Measurements from ENCODE around the gene ADK.
"Not testable (repeated sequence)": the region's sequence is repeated elsewhere in the genome, so short reads cannot be mapped to it uniquely, and the experiment has no call there.

ADK gene

GRCh38 chr10:74275755-74276290 lies 124.8 kb downstream of the ADK start:
- Mint-ChIP-seq H3K4me3 (no peak overlapping the region), H3K9me3 (ENCODE audit: low read depth) (no peaks in the 10 kb centered on the region), H3K27me3 (no peaks in the 10 kb centered on the region), H3K27ac (no peak overlapping the region), H3K36me3 (peaks cover 9% of the 10 kb centered on the region), H3K4me1 (ENCODE audit: low read depth) (peaks cover 6% of the 10 kb centered on the region)

GRCh38 chr10:74276416-74276815 lies 125.4 kb downstream of the ADK start:
- H3K27me3 Mint-ChIP-seq = no peaks in the 10 kb centered on the region
- H3K27ac Mint-ChIP-seq = no peak overlapping the region
- H3K9me3 Mint-ChIP-seq (ENCODE audit: low read depth) = no peaks in the 10 kb centered on the region
- peaks cover 6% of the 10 kb centered on the region for H3K4me1 Mint-ChIP-seq (ENCODE audit: low read depth)
- no peak overlapping the region for H3K4me3 Mint-ChIP-seq
- peaks cover 12% of the 10 kb centered on the region for H3K36me3 Mint-ChIP-seq

GRCh38 chr10:74282151-74282847 lies 131.3 kb downstream of the ADK start:
- H3K36me3 Mint-ChIP-seq = peaks cover 21% of the 10 kb centered on the region
- H3K9me3 Mint-ChIP-seq (ENCODE audit: low read depth) = peaks cover 12% of the 10 kb centered on the region
- peaks cover 18% of the 10 kb centered on the region for H3K4me1 Mint-ChIP-seq (ENCODE audit: low read depth)
- H3K4me3 Mint-ChIP-seq = no peak overlapping the region
- H3K27ac Mint-ChIP-seq = peak overlapping the region; percentile 64
- H3K27me3 Mint-ChIP-seq = no peaks in the 10 kb centered on the region

GRCh38 chr10:74282848-74283210 lies 131.8 kb downstream of the ADK start:
- H3K9me3 Mint-ChIP-seq (ENCODE audit: low read depth) = peaks cover 12% of the 10 kb centered on the region
- H3K4me3 Mint-ChIP-seq = peak overlapping the region; percentile 64
- no peaks in the 10 kb centered on the region for H3K27me3 Mint-ChIP-seq
- peaks cover 21% of the 10 kb centered on the region for H3K36me3 Mint-ChIP-seq
- H3K27ac Mint-ChIP-seq = peak overlapping the region; percentile 64
- H3K4me1 Mint-ChIP-seq (ENCODE audit: low read depth) = peaks cover 18% of the 10 kb centered on the region

GRCh38 chr10:74289188-74289587 lies 138.2 kb downstream of the ADK start:
- H3K9me3 Mint-ChIP-seq (ENCODE audit: low read depth) = peaks cover 7% of the 10 kb centered on the region
- no peaks in the 10 kb centered on the region for H3K27me3 Mint-ChIP-seq
- peaks cover 29% of the 10 kb centered on the region for H3K4me1 Mint-ChIP-seq (ENCODE audit: low read depth)
- H3K4me3 Mint-ChIP-seq = no peak overlapping the region
- H3K27ac Mint-ChIP-seq = no peak overlapping the region
- H3K36me3 Mint-ChIP-seq = peaks cover 14% of the 10 kb centered on the region

GRCh38 chr10:74289951-74290350 lies 138.9 kb downstream of the ADK start:
- H3K4me1 Mint-ChIP-seq (ENCODE audit: low read depth) = peaks cover 29% of the 10 kb centered on the region
- peaks cover 2% of the 10 kb centered on the region for H3K9me3 Mint-ChIP-seq (ENCODE audit: low read depth)
- H3K36me3 Mint-ChIP-seq = peaks cover 11% of the 10 kb centered on the region
- H3K4me3 Mint-ChIP-seq = peak overlapping the region; percentile 42
- peak overlapping the region; percentile 77 for H3K27ac Mint-ChIP-seq
- no peaks in the 10 kb centered on the region for H3K27me3 Mint-ChIP-seq

GRCh38 chr10:74290708-74291107 lies 139.7 kb downstream of the ADK start:
- no peak overlapping the region for H3K4me3 Mint-ChIP-seq

GRCh38 chr10:74292871-74293427 lies 141.9 kb downstream of the ADK start:
- H3K27me3 Mint-ChIP-seq = no peaks in the 10 kb centered on the region
- no peak overlapping the region for H3K4me3 Mint-ChIP-seq
- H3K27ac Mint-ChIP-seq = no peak overlapping the region
- H3K9me3 Mint-ChIP-seq (ENCODE audit: low read depth) = no peaks in the 10 kb centered on the region
- peaks cover 29% of the 10 kb centered on the region for H3K4me1 Mint-ChIP-seq (ENCODE audit: low read depth)
- H3K36me3 Mint-ChIP-seq = peaks cover 12% of the 10 kb centered on the region

More at GRCh38 chr10:74290708-74291107, 139.7 kb downstream of the ADK start:
- no peaks in the 10 kb centered on the region for H3K9me3 Mint-ChIP-seq (ENCODE audit: low read depth)
- H3K27ac Mint-ChIP-seq = no peak overlapping the region
- H3K27me3 Mint-ChIP-seq = no peaks in the 10 kb centered on the region
- H3K36me3 Mint-ChIP-seq = peaks cover 10% of the 10 kb centered on the region
- H3K4me1 Mint-ChIP-seq (ENCODE audit: low read depth) = peaks cover 29% of the 10 kb centered on the region

GRCh38 chr10:74293686-74294371 lies 142.8 kb downstream of the ADK start:
- Mint-ChIP-seq H3K27me3 (no peaks in the 10 kb centered on the region), H3K4me1 (ENCODE audit: low read depth) (peaks cover 28% of the 10 kb centered on the region), H3K27ac (peak overlapping the region; percentile 28), H3K36me3 (peaks cover 12% of the 10 kb centered on the region), H3K9me3 (ENCODE audit: low read depth) (no peaks in the 10 kb centered on the region), H3K4me3 (no peak overlapping the region)

GRCh38 chr10:74297389-74298080 lies 146.5 kb downstream of the ADK start:
- peaks cover 5% of the 10 kb centered on the region for H3K36me3 Mint-ChIP-seq
- no peaks in the 10 kb centered on the region for H3K9me3 Mint-ChIP-seq (ENCODE audit: low read depth)
- no peak overlapping the region for H3K4me3 Mint-ChIP-seq
- no peaks in the 10 kb centered on the region for H3K27me3 Mint-ChIP-seq
- H3K4me1 Mint-ChIP-seq (ENCODE audit: low read depth) = peaks cover 10% of the 10 kb centered on the region
- no peak overlapping the region for H3K27ac Mint-ChIP-seq

- not testable (repeated sequence) for H3K9me3 Mint-ChIP-seq (ENCODE audit: low read depth); H3K4me3 Mint-ChIP-seq; H3K36me3 Mint-ChIP-seq; H3K4me1 Mint-ChIP-seq (ENCODE audit: low read depth); H3K27ac Mint-ChIP-seq; H3K27me3 Mint-ChIP-seq
These were observed 149.1 kb downstream of the ADK start for GRCh38 chr10:74300074-74300621.

- H3K27ac Mint-ChIP-seq = no peak overlapping the region
These were observed 149.6 kb downstream of the ADK start for GRCh38 chr10:74300666-74301065.

GRCh38 chr10:74305730-74306129 lies 154.7 kb downstream of the ADK start:
- H3K4me1 Mint-ChIP-seq (ENCODE audit: low read depth) = peaks cover 21% of the 10 kb centered on the region
- H3K27me3 Mint-ChIP-seq = no peaks in the 10 kb centered on the region
- H3K9me3 Mint-ChIP-seq (ENCODE audit: low read depth) = no peaks in the 10 kb centered on the region
- H3K4me3 Mint-ChIP-seq = no peak overlapping the region
- no peak overlapping the region for H3K27ac Mint-ChIP-seq
- peaks cover 8% of the 10 kb centered on the region for H3K36me3 Mint-ChIP-seq

More at GRCh38 chr10:74300666-74301065, 149.6 kb downstream of the ADK start:
- Mint-ChIP-seq H3K4me3 (no peak overlapping the region), H3K27me3 (no peaks in the 10 kb centered on the region), H3K4me1 (ENCODE audit: low read depth) (peaks cover 10% of the 10 kb centered on the region), H3K9me3 (ENCODE audit: low read depth) (no peaks in the 10 kb centered on the region), H3K36me3 (peaks cover 8% of the 10 kb centered on the region)

GRCh38 chr10:74306227-74306982 lies 155.4 kb downstream of the ADK start:
- peaks cover 21% of the 10 kb centered on the region for H3K4me1 Mint-ChIP-seq (ENCODE audit: low read depth)
- peaks cover 8% of the 10 kb centered on the region for H3K36me3 Mint-ChIP-seq
- no peak overlapping the region for H3K27ac Mint-ChIP-seq

More at GRCh38 chr10:74306227-74306982, 155.4 kb downstream of the ADK start:
- H3K9me3 Mint-ChIP-seq (ENCODE audit: low read depth) = no peaks in the 10 kb centered on the region
- H3K27me3 Mint-ChIP-seq = no peaks in the 10 kb centered on the region
- no peak overlapping the region for H3K4me3 Mint-ChIP-seq
